ENCODE measurements around the gene ANKRD1. TPM values are rescaled to one million over a fixed set of nuclear protein-coding genes. Genes with fewer than 3 reads are reported as not detected.

The ANKRD1 gene
- total RNA-seq, 1 donor from 2014 or later = not detected

DNA sequence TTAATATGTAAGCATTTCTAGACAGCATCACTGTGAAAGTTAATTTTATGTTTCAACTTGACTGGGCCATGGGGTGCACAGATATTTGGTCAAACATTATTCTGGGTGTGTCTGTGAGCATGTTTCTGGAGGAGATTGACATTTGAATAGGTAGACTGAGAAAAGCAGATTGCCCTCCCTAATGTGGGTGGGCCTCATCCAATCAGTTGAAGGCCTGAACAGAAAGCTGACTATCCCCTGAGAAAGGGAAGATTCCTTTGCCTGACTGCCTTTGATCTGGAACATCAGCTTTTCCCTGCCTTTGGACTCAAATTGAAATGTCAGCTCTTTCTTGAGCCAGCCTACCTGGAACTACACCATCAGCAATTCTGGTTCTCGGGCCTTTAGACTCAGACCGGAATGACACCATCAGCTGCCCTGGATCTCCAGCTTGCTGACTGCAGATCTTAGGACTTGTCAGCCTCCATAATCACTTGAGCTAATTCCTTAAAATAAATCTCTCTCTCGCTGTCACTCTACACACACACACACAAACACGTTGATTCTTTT is 54.8 kb downstream of the ANKRD1 start:
- ATAC-seq (no peak), DNase-seq (ENCODE audit: low spot score) (no peak)

DNA sequence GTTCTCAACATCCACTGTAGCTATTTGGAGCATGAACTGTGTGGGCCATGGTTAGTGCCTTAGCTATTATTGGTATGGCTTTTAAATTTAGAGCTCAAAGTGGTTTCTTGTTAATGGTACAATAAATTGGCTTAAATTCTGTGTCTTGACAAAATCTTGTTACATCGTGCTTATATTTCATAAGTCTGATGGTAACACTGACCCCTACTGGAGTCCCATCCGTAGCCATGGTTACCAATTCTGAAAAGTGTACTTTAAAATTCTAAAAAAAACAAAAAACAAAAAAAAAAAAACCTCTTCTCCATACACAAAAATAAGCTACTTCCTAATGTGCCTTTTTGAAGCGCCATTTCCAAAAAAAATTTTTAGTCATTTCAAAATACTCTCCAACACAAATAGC is 55.5 kb downstream of the ANKRD1 start:
- ATAC-seq = no peak

DNA sequence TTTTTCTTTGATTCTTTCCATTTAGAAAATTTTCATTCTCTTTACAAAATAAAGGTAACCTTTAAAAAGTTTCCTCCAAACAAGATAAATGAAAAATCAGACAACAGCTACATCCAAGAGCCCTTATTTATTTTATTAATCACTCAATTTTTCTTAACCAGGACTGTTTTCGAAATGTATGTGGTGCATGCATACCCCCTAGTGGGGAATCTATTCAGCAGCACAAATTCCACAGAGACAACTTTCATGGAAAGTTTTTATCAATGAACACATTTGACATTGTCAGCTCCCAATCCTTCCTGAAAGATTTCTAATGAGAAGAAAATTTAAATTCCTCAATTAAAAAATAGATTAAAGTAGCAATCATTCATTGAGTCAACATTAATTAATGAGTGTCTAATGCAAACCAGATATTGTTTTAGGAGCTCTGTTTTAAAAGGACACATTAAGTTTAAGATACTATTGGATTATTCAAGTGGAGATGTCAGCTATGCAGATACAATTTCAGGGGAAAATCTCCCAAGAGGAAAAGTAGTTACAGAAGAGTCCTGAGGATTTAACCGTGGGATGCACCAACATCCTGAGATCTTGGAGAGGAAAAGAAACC is 57.9 kb downstream of the ANKRD1 start:
- peak; percentile 64 for ATAC-seq

More for the DNA sequence above, 55.5 kb downstream of the ANKRD1 start:
- DNase-seq (ENCODE audit: low spot score) = no peak

More for the DNA sequence above, 57.9 kb downstream of the ANKRD1 start:
- no peak for DNase-seq (ENCODE audit: low spot score)

Other genes with a start within 250 kb of the ANKRD1 start
- gene HTR7, start 63.0 kb downstream of the ANKRD1 start, total RNA-seq = 0.10 TPM
- gene RPP30, start 49.1 kb downstream of the ANKRD1 start, total RNA-seq = 8.4 TPM